ENCODE data around the gene TMEM145.

DNA sequence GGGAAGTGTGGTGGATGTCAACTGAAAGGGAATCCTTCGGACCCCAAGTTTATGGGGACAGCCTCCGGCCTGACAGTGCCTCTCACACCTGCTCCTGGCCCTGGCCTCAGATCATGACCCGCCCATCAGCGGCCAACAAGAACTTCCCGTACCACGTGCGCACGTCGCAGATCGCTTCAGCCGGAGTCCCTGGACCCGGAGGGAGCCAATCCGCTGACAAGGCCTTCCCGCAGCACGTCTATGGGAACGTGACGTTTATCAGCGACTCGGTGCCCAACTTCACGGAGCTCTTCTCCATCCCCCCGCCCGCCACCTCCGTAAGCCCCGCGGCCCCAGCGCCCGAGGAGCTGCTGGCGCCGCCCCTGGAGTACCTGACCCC lies 10.4 kb downstream of the TMEM145 start:
- TF ChIP-seq, protein P1, sequence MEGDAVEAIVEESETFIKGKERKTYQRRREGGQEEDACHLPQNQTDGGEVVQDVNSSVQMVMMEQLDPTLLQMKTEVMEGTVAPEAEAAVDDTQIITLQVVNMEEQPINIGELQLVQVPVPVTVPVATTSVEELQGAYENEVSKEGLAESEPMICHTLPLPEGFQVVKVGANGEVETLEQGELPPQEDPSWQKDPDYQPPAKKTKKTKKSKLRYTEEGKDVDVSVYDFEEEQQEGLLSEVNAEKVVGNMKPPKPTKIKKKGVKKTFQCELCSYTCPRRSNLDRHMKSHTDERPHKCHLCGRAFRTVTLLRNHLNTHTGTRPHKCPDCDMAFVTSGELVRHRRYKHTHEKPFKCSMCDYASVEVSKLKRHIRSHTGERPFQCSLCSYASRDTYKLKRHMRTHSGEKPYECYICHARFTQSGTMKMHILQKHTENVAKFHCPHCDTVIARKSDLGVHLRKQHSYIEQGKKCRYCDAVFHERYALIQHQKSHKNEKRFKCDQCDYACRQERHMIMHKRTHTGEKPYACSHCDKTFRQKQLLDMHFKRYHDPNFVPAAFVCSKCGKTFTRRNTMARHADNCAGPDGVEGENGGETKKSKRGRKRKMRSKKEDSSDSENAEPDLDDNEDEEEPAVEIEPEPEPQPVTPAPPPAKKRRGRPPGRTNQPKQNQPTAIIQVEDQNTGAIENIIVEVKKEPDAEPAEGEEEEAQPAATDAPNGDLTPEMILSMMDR (IDR thresholded peaks at IDR 0.05; ENCODE audit: low read length), result no peak
- no peak for TF ChIP-seq EZH2 (IDR thresholded peaks at IDR 0.05; ENCODE audit: borderline replicate concordance, low read length)

Measured in OCI-LY1 (cell line).